HG03571 (cell line): ENCODE results near the gene FLRT2.

Experiments used
- ATAC-seq: cut with Tn5 transposase; IDR thresholded peaks from one replicate; pipeline ENCODE4 v1.9.1; 2021; ENCODE audit not compliant: unreplicated experiment

FLRT2 gene

GRCh38 chr14:85644211-85644610, 114.3 kb downstream of the FLRT2 start:
- no peak for ATAC-seq

- no peak for ATAC-seq
Observed at GRCh38 chr14:85653029-85653428, 123.1 kb downstream of the FLRT2 start.

GRCh38 chr14:85660243-85660922, 130.4 kb downstream of the FLRT2 start:
- ATAC-seq: no peak

- no peak for ATAC-seq
Observed at GRCh38 chr14:85662096-85662495, 132.2 kb downstream of the FLRT2 start.

DNA sequence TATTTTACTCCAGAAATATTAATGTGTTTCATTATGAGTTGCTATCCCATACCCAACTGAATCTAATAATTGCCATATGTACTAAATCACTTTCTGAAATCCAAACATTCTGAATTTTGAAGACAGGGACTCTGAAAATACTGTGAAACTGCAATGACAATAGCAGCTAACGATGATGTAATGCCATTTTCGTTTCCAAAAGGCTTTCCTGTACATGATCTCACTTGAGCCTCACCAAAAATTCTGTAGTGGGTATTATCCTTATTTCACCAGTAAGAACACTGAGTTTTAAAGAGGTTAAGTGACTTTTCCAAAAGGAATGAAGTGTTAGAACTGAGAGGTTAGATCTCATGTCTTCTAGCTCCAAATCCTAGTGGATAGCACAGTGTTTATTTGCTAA, 133.3 kb downstream of the FLRT2 start:
- no peak for ATAC-seq

GRCh38 chr14:85663667-85664066, 133.7 kb downstream of the FLRT2 start:
- ATAC-seq: no peak

DNA sequence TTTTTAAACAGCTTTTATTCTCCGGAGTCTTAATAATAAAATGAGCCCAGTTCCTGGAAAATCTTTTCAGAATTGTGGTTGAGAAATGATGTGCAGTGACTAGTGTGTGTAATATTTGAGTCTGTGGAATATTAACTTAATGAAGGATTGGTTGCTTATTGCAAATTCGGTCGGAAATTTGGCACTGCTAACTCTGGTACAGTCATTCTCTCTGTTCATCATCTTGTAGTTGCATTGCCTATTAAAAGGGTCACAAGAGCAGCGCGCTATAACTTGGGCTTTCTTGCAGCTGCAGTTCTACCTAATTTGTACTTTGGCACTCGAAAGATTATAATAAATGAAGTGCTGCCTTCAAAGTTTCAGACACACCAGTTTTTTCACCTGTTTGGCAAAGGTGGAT, 146.0 kb downstream of the FLRT2 start:
- no peak for ATAC-seq

GRCh38 chr14:85686908-85687307, 157.0 kb downstream of the FLRT2 start:
- no peak for ATAC-seq

DNA sequence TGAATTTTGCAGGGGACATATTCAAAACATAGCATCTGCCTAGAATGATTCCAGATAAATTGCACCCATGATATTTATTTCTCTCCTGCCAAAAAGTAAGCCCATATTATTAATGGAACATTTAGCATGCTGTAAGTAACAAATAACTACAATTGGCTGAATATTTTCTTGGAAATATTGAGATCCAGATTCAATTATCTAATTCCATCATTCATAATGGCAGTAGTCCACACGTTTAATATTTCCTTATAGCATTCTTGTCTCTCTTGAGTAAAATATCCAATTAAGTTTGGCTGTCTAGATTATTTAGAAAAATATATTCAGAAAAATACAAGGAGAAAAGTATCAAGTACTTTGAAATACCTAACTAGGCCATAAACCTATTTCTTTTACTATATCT, 157.5 kb downstream of the FLRT2 start:
- ATAC-seq: no peak

DNA sequence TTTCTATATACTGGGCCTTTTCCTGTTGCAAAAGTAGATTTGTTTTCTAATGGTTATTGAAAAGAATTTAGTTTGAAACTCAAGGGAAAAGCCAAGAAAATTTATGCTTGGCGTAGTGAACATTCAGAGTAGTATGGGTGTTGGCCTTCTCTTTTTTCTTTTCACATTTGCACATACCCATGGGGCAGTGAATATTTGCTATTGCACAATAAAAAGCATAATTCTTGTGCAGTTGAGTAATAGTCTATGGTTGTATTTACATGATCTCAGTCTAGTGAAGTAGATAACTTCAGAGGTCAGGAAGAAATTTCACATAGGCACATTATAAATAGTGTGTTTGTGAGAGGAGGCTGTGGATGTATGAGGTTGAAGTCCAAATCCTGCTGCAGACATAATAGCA, 158.1 kb downstream of the FLRT2 start:
- no peak for ATAC-seq

- ATAC-seq: no peak
Observed at GRCh38 chr14:85695300-85695699, 165.4 kb downstream of the FLRT2 start.

DNA sequence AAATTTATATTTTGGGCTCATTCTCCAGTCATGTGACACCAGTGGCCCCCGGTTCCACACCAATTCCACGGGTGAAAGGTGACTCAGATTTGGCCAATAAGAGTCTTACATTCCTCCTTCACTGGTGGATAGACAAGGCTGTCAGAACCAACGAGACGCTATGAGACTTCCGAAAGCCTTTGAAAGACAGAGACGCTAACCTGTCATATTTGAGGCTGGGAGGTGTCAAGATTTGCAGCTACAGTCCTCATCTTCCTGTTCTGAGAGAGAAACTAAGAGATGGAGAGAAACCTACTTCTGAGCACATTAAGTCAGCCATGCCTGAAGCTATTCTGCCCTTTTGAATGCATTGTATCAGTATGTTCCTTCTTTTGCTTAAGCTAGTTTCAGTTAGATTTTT, 171.2 kb downstream of the FLRT2 start:
- no peak for ATAC-seq

- no peak for ATAC-seq
Observed at GRCh38 chr14:85701763-85702162, 171.8 kb downstream of the FLRT2 start.

DNA sequence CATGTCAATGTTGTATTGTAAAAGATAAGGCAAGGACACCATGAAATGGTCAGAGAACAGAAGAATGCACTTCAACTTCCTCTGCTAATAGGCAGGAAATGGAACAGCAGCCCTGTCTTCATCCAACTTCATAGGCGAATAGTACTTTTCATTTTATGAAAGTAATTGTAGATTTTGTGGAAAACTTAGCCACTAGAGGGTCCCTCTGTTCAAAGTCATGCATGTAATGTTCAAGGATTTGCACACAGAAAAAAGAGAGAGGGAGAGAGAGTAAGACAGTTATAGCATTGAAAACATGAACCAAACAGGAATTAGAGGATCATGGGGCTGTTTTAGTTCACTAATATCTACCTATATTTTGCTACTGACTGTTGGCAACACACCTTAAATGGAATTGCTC, 172.2 kb downstream of the FLRT2 start:
- ATAC-seq: no peak

GRCh38 chr14:85702997-85703396, 173.1 kb downstream of the FLRT2 start:
- no peak for ATAC-seq
